ENCODE measurements around the gene SLC25A36.
"Not testable (repeated sequence)": the region's sequence is repeated elsewhere in the genome, so short reads cannot be mapped to it uniquely, and the experiment has no call there.

The SLC25A36 gene

DNA sequence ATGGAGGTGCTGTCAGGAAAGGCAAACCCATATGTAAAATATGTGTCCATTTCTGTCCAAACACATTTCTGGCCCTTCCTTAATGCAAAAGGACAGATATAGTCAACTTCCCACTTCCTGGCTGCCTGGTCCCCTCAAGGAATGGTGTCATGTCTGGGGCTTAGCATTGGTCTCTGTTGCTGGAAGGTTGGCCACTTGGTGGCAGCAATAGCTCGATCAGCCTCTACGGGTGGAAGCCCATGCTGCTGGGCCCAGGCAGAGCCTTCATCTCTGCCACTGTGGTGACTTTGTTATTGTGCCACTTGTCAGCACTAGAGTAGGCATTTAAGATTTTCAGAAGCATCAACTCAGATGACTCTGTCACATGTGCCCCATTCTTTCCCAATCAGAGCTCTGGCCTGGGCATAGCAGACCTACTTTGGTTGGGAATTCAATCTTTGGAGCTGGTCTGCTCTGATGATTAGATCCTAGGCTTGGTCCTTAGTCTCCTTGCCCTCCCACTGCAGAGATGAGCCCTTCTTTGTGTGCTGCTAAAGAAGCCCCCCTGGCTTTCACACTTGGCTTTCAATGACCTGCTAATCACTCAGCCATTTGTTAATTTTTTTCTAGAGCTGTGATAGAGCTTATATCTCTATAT lies 58.5 kb downstream of the SLC25A36 start:
- peak; percentile 72 for DNase-seq

DNA sequence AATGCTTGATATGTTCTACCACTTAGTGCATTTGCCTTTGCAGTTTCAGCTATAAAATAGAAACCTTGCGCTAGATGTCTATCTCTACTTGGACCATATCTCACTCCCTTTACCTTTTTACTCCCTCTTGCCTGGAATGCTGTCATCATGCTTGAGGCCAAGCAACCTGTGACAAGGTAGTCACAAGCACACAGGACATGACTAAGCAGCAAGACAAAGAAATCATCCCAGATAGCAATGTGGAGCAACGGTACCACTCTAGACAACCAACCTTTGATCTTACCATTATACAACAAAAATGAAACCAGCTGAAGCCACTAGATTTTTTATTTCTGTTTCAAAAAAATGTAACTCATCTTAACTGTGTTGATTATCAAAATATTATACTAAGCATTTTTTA lies 59.0 kb downstream of the SLC25A36 start:
- DNase-seq: no peak

DNA sequence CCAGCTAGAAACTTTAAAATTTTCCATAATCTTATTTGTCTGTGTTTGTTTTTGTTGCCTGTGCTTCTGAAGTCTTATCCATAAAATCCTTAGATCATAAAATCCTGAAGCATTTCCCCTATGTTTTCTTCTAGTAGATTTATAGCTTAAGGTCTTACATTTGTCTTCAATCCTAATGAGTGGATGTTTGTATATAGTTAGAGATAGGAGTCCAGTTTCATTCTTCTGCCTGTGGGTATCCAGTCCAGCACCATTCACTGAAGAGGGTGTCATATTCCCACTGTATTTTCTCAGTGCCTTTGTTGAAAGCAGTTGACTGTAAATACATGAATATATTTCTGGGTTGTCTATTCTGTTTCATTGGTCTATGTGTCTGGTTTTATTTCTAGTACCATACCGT lies 64.7 kb downstream of the SLC25A36 start:
- no peak for DNase-seq

DNA sequence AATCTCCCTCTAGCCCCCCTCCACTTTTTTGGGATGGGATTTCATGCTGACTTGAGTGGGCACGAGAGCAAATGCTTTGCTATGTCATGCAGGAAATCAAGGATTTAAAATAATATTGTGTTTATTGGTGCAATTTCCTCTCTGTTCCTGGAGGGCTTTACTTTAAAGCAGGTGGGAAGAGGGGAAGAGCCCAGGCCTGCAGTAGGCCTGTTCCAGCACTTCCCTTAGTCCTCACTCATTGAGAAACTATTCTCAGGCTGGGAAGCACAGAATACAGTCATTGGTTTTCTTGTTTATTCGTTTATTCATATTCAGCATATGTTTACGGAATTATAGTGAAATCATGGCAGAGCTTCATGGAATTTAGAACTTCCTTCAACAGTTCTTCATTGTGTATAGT lies 67.9 kb downstream of the SLC25A36 start:
- no peak for DNase-seq

DNA sequence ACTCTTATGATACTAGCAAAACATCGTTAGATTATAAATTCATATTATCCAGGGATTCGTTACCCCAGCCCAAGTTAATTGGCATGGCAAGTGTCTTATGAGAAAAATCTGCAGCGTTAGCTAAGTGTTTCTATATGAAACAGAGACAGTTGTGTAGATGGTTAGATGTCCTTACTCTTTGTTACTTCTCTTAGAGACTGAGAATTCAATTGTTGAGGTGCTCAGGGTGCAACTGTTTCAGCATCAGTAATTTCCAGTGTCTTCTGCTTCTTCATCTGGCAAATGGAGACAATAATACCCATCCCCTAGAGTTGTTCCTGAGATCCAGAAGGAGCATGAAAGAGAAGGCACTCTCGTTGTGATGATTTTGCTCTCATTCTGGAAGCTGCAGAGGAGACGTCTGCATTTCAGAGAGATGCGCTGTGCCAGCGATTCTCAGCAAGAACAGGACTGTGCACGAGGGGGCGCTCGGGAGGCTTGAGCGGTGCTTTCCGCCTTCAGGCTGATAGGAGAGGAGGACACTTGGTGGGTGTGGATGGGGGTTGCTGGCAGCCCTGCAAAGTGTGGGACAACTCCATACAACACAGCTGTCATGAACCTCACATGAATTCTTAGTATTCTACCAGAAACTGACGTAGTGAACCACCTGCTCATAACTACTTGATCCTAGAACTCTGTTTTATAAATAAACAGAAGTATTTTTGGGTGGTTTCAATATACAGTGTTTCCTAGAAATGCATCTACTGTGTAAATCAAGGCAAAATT lies 69.8 kb downstream of the SLC25A36 start:
- DNase-seq: peak; percentile 86

DNA sequence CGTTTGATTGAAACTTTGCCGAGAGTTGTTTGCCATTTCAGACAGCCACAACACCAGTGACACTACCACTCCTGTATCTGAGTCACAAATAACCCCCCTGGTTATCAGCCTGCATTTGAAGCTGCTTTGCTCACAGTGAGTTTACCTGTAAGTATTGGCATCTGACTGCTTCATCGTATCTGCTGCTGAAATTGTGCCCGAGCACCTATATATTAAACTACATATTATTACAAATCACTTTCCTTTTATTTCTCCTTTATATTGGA lies 70.3 kb downstream of the SLC25A36 start:
- DNase-seq: no peak

DNA sequence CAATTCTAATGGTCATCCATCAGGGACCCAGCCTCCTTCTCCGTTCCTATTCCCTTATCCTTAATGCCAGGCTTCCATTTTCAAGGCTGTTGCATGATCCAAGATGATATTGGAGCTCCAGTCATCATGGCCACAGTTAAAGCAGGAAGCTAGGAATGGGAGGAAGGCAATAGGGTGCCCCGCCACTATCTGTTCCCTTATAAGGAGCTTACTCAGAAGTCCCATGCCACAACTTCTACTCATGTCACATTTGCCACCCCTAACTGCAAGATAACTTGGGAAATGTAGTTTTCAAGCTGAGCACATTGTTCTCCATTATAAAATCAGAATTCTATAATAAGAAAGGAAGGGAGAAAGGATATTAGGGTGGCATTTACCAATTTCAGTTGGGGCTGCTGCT lies 70.9 kb downstream of the SLC25A36 start:
- no peak for DNase-seq

DNA sequence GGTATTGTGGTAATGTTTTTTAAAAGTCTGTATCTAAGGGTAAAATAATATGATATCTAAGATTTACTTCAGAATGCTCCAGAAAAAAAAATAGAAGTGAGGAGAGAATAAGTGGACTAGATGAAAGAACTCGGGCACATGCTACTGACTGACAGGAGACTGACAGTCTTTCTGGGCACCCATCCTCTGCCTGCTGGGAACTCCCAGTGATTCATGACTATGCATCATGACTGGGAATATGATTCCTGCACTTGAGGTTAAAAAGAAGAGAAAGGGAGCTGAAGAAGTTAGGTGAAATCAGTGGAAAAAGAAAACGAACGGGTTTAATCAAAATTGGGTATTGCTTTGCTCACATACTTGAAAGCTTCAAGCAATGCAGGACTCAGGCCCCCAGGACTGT lies 73.8 kb downstream of the SLC25A36 start:
- DNase-seq: no peak

DNA sequence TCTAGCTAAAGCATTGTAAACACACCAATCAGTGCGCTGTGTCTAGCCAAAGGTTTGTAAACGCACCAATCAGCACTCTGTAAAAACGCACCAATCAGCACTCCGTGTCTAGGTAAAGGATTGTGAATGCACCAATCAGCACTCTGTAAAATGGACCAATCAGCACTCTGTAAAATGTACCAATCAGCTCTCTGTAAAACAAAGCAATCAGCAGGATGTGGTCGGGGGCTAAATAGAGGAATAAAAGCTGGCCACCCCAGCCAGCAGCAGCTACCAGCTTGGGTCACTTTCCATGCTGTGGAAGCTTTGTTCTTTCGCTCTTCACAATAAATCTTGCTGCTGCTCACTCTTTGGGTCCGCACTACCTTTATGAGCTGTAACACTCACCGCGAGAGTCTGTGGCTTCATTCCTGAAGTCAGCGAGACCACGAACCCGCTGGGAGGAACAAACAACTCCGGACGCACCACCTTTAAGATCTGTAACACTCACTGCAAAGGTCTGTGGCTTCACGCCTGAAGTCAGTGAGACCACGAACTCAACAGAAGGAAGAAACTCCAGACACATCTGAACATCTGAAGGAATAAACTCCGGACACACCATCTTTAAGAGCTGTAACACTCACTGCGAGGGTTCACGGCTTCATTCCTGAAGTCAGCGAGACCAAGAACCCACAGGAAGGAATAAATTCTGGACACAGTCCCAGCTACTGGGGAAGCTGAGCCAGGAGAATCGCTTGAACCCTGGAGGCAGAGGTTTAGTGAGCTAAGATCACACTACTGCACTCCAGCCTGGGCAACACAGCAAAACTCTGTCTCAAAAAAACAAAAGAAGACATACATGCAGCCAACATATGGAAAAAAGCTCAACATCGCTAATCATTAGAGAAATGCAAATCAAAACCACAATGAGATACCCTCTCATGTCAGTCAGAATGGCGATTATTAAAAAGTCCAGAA lies 76.0 kb downstream of the SLC25A36 start:
- DNase-seq: not testable (repeated sequence)

DNA sequence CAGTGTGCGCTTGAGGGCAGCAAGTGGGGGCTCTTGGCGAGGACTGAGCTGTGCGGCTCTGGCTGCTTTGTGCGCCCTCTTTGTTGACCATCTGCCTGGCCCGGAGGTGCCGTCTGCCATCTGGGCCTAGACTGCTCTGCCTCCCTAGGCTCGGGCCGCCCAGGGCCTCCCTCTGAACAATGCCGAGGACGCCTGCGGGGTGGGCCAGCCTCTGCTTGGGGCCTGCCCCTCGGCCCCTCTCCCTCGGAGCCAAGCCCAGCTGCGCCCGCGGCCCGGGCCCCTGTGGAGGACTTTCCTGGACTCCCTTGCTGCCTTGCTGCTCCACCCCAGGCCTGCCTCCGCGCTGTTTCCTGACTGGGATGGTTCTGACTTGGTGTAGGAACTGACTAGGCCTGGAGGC lies 77.6 kb downstream of the SLC25A36 start:
- DNase-seq: no peak

DNA sequence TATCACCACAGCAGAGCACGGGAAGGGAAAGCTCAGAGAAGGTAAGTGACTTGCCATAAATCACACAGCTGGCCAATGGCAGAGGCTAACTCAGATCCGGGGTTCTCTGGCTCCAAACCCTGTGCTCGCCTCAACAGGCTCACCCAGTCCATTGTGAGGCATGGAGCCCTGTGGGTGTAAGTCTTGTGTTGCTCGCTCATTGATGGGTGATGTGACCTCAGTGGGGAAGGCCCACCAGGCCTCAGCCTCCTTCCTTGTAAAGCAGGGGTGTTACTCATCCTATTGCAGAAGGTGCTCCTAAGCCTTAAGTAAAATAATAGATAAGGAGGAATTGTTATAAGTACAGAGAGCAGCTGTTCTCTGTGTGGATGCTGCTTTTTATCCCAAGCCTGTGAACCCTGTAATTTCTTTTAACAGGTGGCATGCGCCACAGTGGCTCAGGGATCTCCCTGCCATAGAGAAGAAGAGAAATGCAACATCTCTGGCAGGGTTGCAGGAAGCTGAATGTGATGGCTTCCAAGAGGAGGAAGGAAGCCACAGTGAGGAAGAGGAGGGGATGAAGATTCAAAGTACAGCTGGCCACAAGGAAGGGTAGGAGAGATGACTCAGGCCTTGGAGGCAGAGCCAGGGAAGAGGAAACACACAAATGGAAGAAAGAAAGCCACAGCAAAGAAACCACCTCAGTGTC lies 78.7 kb downstream of the SLC25A36 start:
- DNase-seq: no peak

DNA sequence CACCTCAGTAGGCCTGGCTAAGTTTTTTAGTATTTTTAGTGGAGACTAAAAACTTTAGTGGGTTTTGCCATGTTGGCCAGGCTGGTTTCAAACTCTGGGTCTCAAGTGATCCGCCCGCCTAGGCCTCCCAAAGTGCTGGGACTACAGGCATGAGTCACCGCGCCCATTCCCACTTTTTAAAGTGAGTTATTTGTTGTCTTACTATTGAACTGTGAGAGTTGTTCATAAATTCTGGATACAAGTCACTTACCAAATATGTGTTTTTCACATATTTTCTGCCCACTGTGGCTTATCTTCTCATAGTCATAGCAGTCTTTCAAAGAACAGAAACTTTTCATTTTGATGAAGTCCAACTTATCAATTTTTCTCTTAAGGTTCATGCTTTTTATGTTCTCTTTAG lies 79.6 kb downstream of the SLC25A36 start:
- no peak for DNase-seq

Data from left hindlimb (tissue), 1 donor.